GM23248 (cell line): ENCODE measurements around the gene VPS8.

Experiments used
- EZH2 ChIP-seq: fragments of 200-600 bp; sonication (generic); IDR thresholded peaks from 2 replicates; pipeline ENCODE4 v1.6.1; 2018; ENCODE audit warnings: antibody characterized with exemption, mild to moderate bottlenecking; ENCODE audit not compliant: insufficient read depth, poor library complexity, severe bottlenecking
- EZH2phosphoT487 ChIP-seq: fragments of 200-600 bp; sonication (generic); IDR thresholded peaks from 2 replicates; pipeline ENCODE4 v1.6.1; 2018; ENCODE audit warnings: antibody characterized with exemption, moderate library complexity, mild to moderate bottlenecking, low read depth; ENCODE audit not compliant: insufficient read depth

DNA sequence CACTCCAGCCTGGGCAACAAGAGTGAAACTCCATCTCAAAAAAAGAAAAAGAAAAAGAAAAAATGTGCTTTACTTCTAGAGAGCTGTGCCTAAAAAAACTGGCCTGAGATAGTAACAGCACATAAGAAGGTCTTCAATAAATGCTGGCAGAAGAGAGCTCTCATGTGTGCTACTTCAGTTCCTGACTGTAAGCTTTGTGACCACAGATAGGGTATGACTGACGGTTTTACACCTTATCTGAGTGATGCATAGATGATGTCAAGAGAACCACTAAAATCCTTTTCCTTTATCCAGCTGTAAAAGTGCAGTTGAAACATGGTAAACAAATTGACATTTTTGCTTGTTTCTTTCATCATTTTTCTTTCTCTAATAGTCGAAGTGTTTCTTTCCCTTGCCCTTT lies 213.0 kb downstream of the VPS8 start:
- TF ChIP-seq EZH2, result no peak
- TF ChIP-seq EZH2phosphoT487, result no peak
